ENCODE measurements around the gene LCN15.

- no peak for TF ChIP-seq NFIC (IDR thresholded peaks at IDR 0.05; ENCODE audit: low read length)
- no peak for TF ChIP-seq KDM5A (IDR thresholded peaks at IDR 0.05; ENCODE audit: borderline replicate concordance, low read length)
- no peak for TF ChIP-seq JUND (CRISPR knock-in tag; IDR thresholded peaks at IDR 0.05)
- TF ChIP-seq, protein P1, sequence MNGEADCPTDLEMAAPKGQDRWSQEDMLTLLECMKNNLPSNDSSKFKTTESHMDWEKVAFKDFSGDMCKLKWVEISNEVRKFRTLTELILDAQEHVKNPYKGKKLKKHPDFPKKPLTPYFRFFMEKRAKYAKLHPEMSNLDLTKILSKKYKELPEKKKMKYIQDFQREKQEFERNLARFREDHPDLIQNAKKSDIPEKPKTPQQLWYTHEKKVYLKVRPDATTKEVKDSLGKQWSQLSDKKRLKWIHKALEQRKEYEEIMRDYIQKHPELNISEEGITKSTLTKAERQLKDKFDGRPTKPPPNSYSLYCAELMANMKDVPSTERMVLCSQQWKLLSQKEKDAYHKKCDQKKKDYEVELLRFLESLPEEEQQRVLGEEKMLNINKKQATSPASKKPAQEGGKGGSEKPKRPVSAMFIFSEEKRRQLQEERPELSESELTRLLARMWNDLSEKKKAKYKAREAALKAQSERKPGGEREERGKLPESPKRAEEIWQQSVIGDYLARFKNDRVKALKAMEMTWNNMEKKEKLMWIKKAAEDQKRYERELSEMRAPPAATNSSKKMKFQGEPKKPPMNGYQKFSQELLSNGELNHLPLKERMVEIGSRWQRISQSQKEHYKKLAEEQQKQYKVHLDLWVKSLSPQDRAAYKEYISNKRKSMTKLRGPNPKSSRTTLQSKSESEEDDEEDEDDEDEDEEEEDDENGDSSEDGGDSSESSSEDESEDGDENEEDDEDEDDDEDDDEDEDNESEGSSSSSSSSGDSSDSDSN (CRISPR knock-in tag; IDR thresholded peaks at IDR 0.05), result no peak
- no peak for TF ChIP-seq SUZ12 (IDR thresholded peaks at IDR 0.05; ENCODE audit: low read depth, low read length)
- TF ChIP-seq BCLAF1 (IDR thresholded peaks at IDR 0.05), result no peak
- no peak for TF ChIP-seq ZBTB21 (CRISPR knock-in tag; IDR thresholded peaks at IDR 0.05)
- TF ChIP-seq, protein P2, sequence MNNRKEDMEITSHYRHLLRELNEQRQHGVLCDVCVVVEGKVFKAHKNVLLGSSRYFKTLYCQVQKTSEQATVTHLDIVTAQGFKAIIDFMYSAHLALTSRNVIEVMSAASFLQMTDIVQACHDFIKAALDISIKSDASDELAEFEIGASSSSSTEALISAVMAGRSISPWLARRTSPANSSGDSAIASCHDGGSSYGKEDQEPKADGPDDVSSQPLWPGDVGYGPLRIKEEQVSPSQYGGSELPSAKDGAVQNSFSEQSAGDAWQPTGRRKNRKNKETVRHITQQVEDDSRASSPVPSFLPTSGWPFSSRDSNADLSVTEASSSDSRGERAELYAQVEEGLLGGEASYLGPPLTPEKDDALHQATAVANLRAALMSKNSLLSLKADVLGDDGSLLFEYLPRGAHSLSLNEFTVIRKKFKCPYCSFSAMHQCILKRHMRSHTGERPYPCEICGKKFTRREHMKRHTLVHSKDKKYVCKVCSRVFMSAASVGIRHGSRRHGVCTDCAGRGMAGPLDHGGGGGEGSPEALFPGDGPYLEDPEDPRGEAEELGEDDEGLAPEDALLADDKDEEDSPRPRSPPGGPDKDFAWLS (CRISPR knock-in tag; IDR thresholded peaks at IDR 0.05; ENCODE audit: borderline replicate concordance), result no peak
- no peak for TF ChIP-seq ATF7 (IDR thresholded peaks at IDR 0.05)
- TF ChIP-seq ATF7 (CRISPR knock-in tag; IDR thresholded peaks at IDR 0.05), result no peak
- no peak for TF ChIP-seq ZNF674 (CRISPR knock-in tag; IDR thresholded peaks at IDR 0.05; ENCODE audit: low read depth)
- TF ChIP-seq ZNF143 (CRISPR knock-in tag; IDR thresholded peaks at IDR 0.05), result no peak
- no peak for TF ChIP-seq PRPF4 (IDR thresholded peaks at IDR 0.05; ENCODE audit: low read depth, low read length, poor library complexity, severe bottlenecking)
- TF ChIP-seq ZNF138 (CRISPR knock-in tag; IDR thresholded peaks at IDR 0.05; ENCODE audit: low read depth), result no peak
Measured at GRCh38 chr9:136746621-136747020, 17.7 kb downstream of the LCN15 start.
